HG03558 (cell line): ENCODE measurements around the gene VWA3A.
"Not testable (repeated sequence)": the region's sequence is repeated elsewhere in the genome, so short reads cannot be mapped to it uniquely, and the experiment has no call there.

Experiments
- ATAC-seq: cut with Tn5 transposase; IDR thresholded peaks from one replicate; pipeline ENCODE4 v1.9.1; 2021; ENCODE audit warnings: moderate number of reproducible peaks; ENCODE audit not compliant: unreplicated experiment; ENCODE audit errors: extremely low read depth

Gene VWA3A

GRCh38 chr16:22172642-22173041 is 80.3 kb downstream of the VWA3A start:
- ATAC-seq: not testable (repeated sequence)

GRCh38 chr16:22174642-22175041 is 82.3 kb downstream of the VWA3A start:
- ATAC-seq: no peak

- ATAC-seq: no peak
These were observed 85.9 kb downstream of the VWA3A start for GRCh38 chr16:22177968-22178930.

GRCh38 chr16:22181426-22181825 is 89.1 kb downstream of the VWA3A start:
- ATAC-seq: no peak

- ATAC-seq: no peak
These were observed 89.5 kb downstream of the VWA3A start for GRCh38 chr16:22181843-22182242.

GRCh38 chr16:22183335-22183734 is 91.0 kb downstream of the VWA3A start:
- no peak for ATAC-seq

- ATAC-seq: no peak
These were observed 91.7 kb downstream of the VWA3A start for GRCh38 chr16:22183901-22184614.

- no peak for ATAC-seq
These were observed 92.3 kb downstream of the VWA3A start for GRCh38 chr16:22184615-22184968.

GRCh38 chr16:22186517-22186916 is 94.2 kb downstream of the VWA3A start:
- ATAC-seq: no peak

- no peak for ATAC-seq
These were observed 95.9 kb downstream of the VWA3A start for GRCh38 chr16:22188267-22188594.

GRCh38 chr16:22188595-22189442 is 96.5 kb downstream of the VWA3A start:
- no peak for ATAC-seq

GRCh38 chr16:22189473-22190080 is 97.2 kb downstream of the VWA3A start:
- no peak for ATAC-seq

- ATAC-seq: peak; percentile 31
These were observed 97.9 kb downstream of the VWA3A start for GRCh38 chr16:22190081-22190775.

- peak; percentile 20 for ATAC-seq
These were observed 98.6 kb downstream of the VWA3A start for GRCh38 chr16:22190776-22191531.

GRCh38 chr16:22191532-22192260 is 99.4 kb downstream of the VWA3A start:
- ATAC-seq: no peak

GRCh38 chr16:22192261-22193062 is 100.1 kb downstream of the VWA3A start:
- ATAC-seq: no peak

- no peak for ATAC-seq
These were observed 100.7 kb downstream of the VWA3A start for GRCh38 chr16:22193063-22193411.
